Liver (tissue), 3 donors: Measurements from ENCODE around the gene PNMA1.

Source experiments
- FOXA1 ChIP-seq: IDR thresholded peaks from 2 replicates; pipeline ENCODE4 v1.6.1; 2016; ENCODE audit warnings: antibody characterized with exemption
- FOXA2 ChIP-seq: IDR thresholded peaks from 2 replicates; pipeline ENCODE4 v1.6.1; 2016; ENCODE audit warnings: antibody characterized with exemption
- GABPA ChIP-seq, 2 donors: IDR thresholded peaks in 1 of 2; conservative IDR thresholded peaks in 1 of 2; 2 replicates each; pipeline ENCODE4 v1.6.1; 2016; ENCODE audit warnings: antibody characterized with exemption in 2 of 2, mild to moderate bottlenecking in 1 of 2, moderate library complexity in 1 of 2
- HNF4G ChIP-seq: IDR thresholded peaks from 2 replicates; pipeline ENCODE4 v1.6.1; 2016; ENCODE audit warnings: antibody characterized with exemption
- JUND ChIP-seq, 2 donors: IDR thresholded peaks; 2 replicates each; pipeline ENCODE4 v1.6.1; 2016; ENCODE audit warnings: antibody characterized with exemption in 2 of 2
- NR2F2 ChIP-seq: IDR thresholded peaks from 2 replicates; pipeline ENCODE4 v1.6.1; 2016; ENCODE audit warnings: antibody characterized with exemption
- RAD21 ChIP-seq, 2 donors: IDR thresholded peaks; 2 replicates each; pipeline ENCODE4 v1.6.1; 2016; ENCODE audit warnings: antibody characterized with exemption in 2 of 2, mild to moderate bottlenecking in 2 of 2
- SP1 ChIP-seq: IDR thresholded peaks from 2 replicates; pipeline ENCODE4 v1.6.1; 2018; ENCODE audit warnings: antibody characterized with exemption, mild to moderate bottlenecking
- TAF1 ChIP-seq: conservative IDR thresholded peaks from 2 replicates; pipeline ENCODE4 v1.6.1; 2016; ENCODE audit warnings: antibody characterized with exemption, mild to moderate bottlenecking
- YY1 ChIP-seq: IDR thresholded peaks from 2 replicates; pipeline ENCODE4 v1.6.1; 2016; ENCODE audit warnings: antibody characterized with exemption, mild to moderate bottlenecking
- TF ChIP-seq, protein P1 (sequence below): IDR thresholded peaks from 2 replicates; pipeline ENCODE4 v1.6.1; 2016; ENCODE audit warnings: antibody characterized with exemption, mild to moderate bottlenecking
- TF ChIP-seq, protein P2 (sequence below): fragments of 150-350 bp; IDR thresholded peaks from 2 replicates; pipeline ENCODE4 v1.5.1; 2017; ENCODE audit warnings: improper control_type of control experiment, low read depth, low read length; ENCODE audit not compliant: missing input control
- TF ChIP-seq, protein P3 (sequence below): IDR thresholded peaks from 2 replicates; pipeline ENCODE4 v1.6.1; 2016; ENCODE audit warnings: antibody characterized with exemption
- TF ChIP-seq, protein P4 (sequence below): IDR thresholded peaks from 2 replicates; pipeline ENCODE4 v1.6.1; 2016; ENCODE audit warnings: antibody characterized with exemption
- donor health status: healthy.
- donor health status: healthy.

DNA sequence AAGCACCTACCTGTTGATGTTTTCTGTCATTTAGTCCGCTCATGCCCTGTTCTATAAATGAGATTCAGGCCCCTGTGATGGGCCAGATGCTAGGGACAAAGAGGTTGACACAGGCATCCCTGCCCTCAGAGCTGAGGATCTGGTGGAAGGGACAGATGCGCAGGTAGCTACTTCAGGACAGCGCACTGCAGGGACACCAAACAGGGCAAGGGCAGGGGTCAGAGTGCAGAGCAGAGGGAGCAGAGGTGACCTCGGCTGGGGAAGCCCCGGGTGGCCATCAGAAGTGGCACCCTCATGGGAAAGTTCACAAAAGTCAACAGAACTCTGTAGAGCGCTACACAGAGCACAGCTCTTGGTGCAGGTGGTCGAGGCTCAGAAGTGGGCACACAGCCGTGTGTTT, 5.6 kb upstream of the PNMA1 start:
- TF ChIP-seq, protein P1, sequence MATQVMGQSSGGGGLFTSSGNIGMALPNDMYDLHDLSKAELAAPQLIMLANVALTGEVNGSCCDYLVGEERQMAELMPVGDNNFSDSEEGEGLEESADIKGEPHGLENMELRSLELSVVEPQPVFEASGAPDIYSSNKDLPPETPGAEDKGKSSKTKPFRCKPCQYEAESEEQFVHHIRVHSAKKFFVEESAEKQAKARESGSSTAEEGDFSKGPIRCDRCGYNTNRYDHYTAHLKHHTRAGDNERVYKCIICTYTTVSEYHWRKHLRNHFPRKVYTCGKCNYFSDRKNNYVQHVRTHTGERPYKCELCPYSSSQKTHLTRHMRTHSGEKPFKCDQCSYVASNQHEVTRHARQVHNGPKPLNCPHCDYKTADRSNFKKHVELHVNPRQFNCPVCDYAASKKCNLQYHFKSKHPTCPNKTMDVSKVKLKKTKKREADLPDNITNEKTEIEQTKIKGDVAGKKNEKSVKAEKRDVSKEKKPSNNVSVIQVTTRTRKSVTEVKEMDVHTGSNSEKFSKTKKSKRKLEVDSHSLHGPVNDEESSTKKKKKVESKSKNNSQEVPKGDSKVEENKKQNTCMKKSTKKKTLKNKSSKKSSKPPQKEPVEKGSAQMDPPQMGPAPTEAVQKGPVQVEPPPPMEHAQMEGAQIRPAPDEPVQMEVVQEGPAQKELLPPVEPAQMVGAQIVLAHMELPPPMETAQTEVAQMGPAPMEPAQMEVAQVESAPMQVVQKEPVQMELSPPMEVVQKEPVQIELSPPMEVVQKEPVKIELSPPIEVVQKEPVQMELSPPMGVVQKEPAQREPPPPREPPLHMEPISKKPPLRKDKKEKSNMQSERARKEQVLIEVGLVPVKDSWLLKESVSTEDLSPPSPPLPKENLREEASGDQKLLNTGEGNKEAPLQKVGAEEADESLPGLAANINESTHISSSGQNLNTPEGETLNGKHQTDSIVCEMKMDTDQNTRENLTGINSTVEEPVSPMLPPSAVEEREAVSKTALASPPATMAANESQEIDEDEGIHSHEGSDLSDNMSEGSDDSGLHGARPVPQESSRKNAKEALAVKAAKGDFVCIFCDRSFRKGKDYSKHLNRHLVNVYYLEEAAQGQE, result no peak
- TF ChIP-seq, protein P2, sequence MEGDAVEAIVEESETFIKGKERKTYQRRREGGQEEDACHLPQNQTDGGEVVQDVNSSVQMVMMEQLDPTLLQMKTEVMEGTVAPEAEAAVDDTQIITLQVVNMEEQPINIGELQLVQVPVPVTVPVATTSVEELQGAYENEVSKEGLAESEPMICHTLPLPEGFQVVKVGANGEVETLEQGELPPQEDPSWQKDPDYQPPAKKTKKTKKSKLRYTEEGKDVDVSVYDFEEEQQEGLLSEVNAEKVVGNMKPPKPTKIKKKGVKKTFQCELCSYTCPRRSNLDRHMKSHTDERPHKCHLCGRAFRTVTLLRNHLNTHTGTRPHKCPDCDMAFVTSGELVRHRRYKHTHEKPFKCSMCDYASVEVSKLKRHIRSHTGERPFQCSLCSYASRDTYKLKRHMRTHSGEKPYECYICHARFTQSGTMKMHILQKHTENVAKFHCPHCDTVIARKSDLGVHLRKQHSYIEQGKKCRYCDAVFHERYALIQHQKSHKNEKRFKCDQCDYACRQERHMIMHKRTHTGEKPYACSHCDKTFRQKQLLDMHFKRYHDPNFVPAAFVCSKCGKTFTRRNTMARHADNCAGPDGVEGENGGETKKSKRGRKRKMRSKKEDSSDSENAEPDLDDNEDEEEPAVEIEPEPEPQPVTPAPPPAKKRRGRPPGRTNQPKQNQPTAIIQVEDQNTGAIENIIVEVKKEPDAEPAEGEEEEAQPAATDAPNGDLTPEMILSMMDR, result no peak
- TF ChIP-seq YY1 (no peak), RAD21 (IDR thresholded peaks at IDR 0.05) (no peak), TAF1 (no peak), JUND (IDR thresholded peaks at IDR 0.05) (no peak), SP1 (peak; percentile 34), FOXA1 (no peak), GABPA (IDR thresholded peaks at IDR 0.05 in 1 of 2, conservative IDR thresholded peaks at IDR 0.05 in 1 of 2) (no peak), HNF4G (peak; percentile 64), FOXA2 (no peak), NR2F2 (peak; percentile 58)
- TF ChIP-seq, protein P3, sequence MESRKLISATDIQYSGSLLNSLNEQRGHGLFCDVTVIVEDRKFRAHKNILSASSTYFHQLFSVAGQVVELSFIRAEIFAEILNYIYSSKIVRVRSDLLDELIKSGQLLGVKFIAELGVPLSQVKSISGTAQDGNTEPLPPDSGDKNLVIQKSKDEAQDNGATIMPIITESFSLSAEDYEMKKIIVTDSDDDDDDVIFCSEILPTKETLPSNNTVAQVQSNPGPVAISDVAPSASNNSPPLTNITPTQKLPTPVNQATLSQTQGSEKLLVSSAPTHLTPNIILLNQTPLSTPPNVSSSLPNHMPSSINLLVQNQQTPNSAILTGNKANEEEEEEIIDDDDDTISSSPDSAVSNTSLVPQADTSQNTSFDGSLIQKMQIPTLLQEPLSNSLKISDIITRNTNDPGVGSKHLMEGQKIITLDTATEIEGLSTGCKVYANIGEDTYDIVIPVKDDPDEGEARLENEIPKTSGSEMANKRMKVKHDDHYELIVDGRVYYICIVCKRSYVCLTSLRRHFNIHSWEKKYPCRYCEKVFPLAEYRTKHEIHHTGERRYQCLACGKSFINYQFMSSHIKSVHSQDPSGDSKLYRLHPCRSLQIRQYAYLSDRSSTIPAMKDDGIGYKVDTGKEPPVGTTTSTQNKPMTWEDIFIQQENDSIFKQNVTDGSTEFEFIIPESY, result no peak
- TF ChIP-seq, protein P4, sequence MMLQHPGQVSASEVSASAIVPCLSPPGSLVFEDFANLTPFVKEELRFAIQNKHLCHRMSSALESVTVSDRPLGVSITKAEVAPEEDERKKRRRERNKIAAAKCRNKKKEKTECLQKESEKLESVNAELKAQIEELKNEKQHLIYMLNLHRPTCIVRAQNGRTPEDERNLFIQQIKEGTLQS, result no peak
